Endothelial cell of umbilical vein (primary cell): ENCODE data around the gene STYK1. TPM values are rescaled to one million over a fixed set of nuclear protein-coding genes. Genes with fewer than 3 reads are reported as not detected.

Source experiments
- BruUV-seq: library from RNA; stranded (reverse); fragments of 400-500 nt; replicated peaks from 2 replicates; lab custom pipeline; 2021; lab: Mats Ljungman, UMichigan
- CTCF ChIA-PET: fragments of 300-600, 350-600 bp; sonication (Branson Sonifier 250); formaldehyde crosslinking; loops from one replicate; lab custom pipeline; 2021; ENCODE audit warnings: antibody characterized with exemption, inconsistent platforms; lab: Charles Lee
- POLR2A ChIA-PET: fragments of 300-600, 350-600 bp; sonication (Branson Sonifier 250); formaldehyde crosslinking; loops from one replicate; lab custom pipeline; 2021; ENCODE audit warnings: antibody characterized with exemption, inconsistent platforms; lab: Charles Lee
- DNase-seq: peaks from one replicate; pipeline ENCODE4 v3.0.0-alpha.2; 2011; ENCODE audit warnings: low read depth, low spot score
- FAIRE-seq: peaks from 2 replicates; lab custom pipeline; 2011; peaks lifted over from hg19 to GRCh38; lab: Jason Lieb, UNC
- H2AFZ ChIP-seq: 2 replicates; pipeline ENCODE4 v1.6.0; 2012; ENCODE audit warnings: low read depth, low read length, control low read depth, inconsistent platforms
- H3K27ac ChIP-seq: 2 replicates; pipeline ENCODE4 v1.5.1; 2011; ENCODE audit warnings: low read depth, mild to moderate bottlenecking, control low read depth, low read length, moderate library complexity; ENCODE audit not compliant: insufficient read depth
- H3K27me3 ChIP-seq, 2 experiments: 2 replicates each; pipeline versions ENCODE4 v1.6.0 to v1.6.1; 2011; ENCODE audit warnings: low read length in 2 of 2, mixed read lengths in 1 of 2; ENCODE audit not compliant: control insufficient read depth in 2 of 2, insufficient read depth in 2 of 2
- H3K36me3 ChIP-seq, 2 experiments: 2 replicates in 1 of 2; 3 replicates in 1 of 2; pipeline ENCODE4 v1.5.1; 2011; ENCODE audit warnings: low read length in 2 of 2, mild to moderate bottlenecking in 1 of 2, moderate library complexity in 1 of 2; ENCODE audit not compliant: control insufficient read depth in 2 of 2, insufficient read depth in 2 of 2; ENCODE audit errors: extremely low read depth in 1 of 2
- H3K4me1 ChIP-seq: 3 replicates; pipeline ENCODE4 v1.5.1; 2011; ENCODE audit warnings: mild to moderate bottlenecking, low read length; ENCODE audit not compliant: control insufficient read depth, insufficient read depth; ENCODE audit errors: extremely low read depth
- H3K4me2 ChIP-seq: 2 replicates; pipeline ENCODE4 v1.6.1; 2011; ENCODE audit warnings: low read length, control low read depth, mixed read lengths; ENCODE audit not compliant: insufficient read depth
- H3K4me3 ChIP-seq, 3 experiments: fragments of 200-600 bp in 1 of 3; sonication (generic), shearing (Covaris generic) in 1 of 3; replicated peaks in 1 of 3; 2 replicates each; pipeline ENCODE4 v1.5.1; 2011 to 2016; ENCODE audit warnings: control low read depth in 3 of 3, low read length in 3 of 3, mild to moderate bottlenecking in 2 of 3, inconsistent platforms in 1 of 3, low read depth in 1 of 3, moderate library complexity in 1 of 3; ENCODE audit not compliant: insufficient read depth in 1 of 3
- H3K79me2 ChIP-seq: 2 replicates; pipeline ENCODE4 v1.6.0; 2012; ENCODE audit warnings: low read length, inconsistent platforms; ENCODE audit not compliant: control insufficient read depth, insufficient read depth
- H3K9ac ChIP-seq: replicated peaks from 2 replicates; pipeline ENCODE3; 2011; ENCODE audit warnings: low read length, control low read depth; ENCODE audit not compliant: insufficient read depth; ENCODE audit errors: extremely low read depth
- H3K9me1 ChIP-seq: replicated peaks from 3 replicates; pipeline ENCODE4 v1.6.0; 2011; ENCODE audit warnings: mild to moderate bottlenecking, low read length; ENCODE audit not compliant: control insufficient read depth, insufficient read depth; ENCODE audit errors: extremely low read depth
- H3K9me3 ChIP-seq: replicated peaks from 2 replicates; pipeline ENCODE4 v1.5.1; 2012; ENCODE audit warnings: low read length, inconsistent platforms; ENCODE audit not compliant: control insufficient read depth, insufficient read depth
- H4K20me1 ChIP-seq: replicated peaks from 2 replicates; pipeline ENCODE3; 2011; ENCODE audit warnings: mild to moderate bottlenecking, low read length; ENCODE audit not compliant: control insufficient read depth, insufficient read depth; ENCODE audit errors: extremely low read depth
- CTCF ChIP-seq, 2 donors: IDR thresholded peaks; 1 replicate in 1 of 2; 2 replicates in 1 of 2; pipeline ENCODE4 v1.5.1; 2011; ENCODE audit warnings: low read length in 2 of 2, mild to moderate bottlenecking in 2 of 2, moderate library complexity in 2 of 2, control low read depth in 1 of 2, inconsistent platforms in 1 of 2, low read depth in 1 of 2; ENCODE audit not compliant: insufficient read depth in 1 of 2; ENCODE audit errors: extremely low read depth in 1 of 2
- FOS ChIP-seq: IDR thresholded peaks from 2 replicates; pipeline ENCODE4 v1.6.1; 2011; ENCODE audit warnings: mild to moderate bottlenecking, low read length, moderate library complexity, borderline replicate concordance; ENCODE audit not compliant: insufficient read depth
- GATA2 ChIP-seq: IDR thresholded peaks from 2 replicates; pipeline ENCODE4 v1.7.0; 2011; ENCODE audit warnings: low read depth, mild to moderate bottlenecking, moderate library complexity, mixed read lengths, low read length; ENCODE audit not compliant: insufficient read length, insufficient read depth
- JUN ChIP-seq: IDR thresholded peaks from 2 replicates; pipeline ENCODE4 v1.6.1; 2011; ENCODE audit warnings: borderline replicate concordance, low read depth; ENCODE audit not compliant: insufficient read length, insufficient read depth
- MYC ChIP-seq: IDR thresholded peaks from one replicate; pipeline ENCODE4 v1.6.1; 2011; ENCODE audit warnings: mild to moderate bottlenecking, low read depth, low read length
- POLR2A ChIP-seq: IDR thresholded peaks from 2 replicates; pipeline ENCODE4 v1.6.1; 2012; ENCODE audit warnings: low read depth, mild to moderate bottlenecking, control low read depth, low read length
- POLR2AphosphoS5 ChIP-seq: IDR thresholded peaks from 2 replicates; pipeline ENCODE4 v1.6.1; 2012; ENCODE audit warnings: low read depth, mild to moderate bottlenecking, control low read depth, low read length, moderate library complexity; ENCODE audit not compliant: insufficient read depth
- dilution Hi-C: fragments of 300-500 bp; cut with MboI; formaldehyde crosslinking; loops from one replicate; pipeline ENCODE4 v1.15.0; 2019; ENCODE audit warnings: low sequenced_read_pairs; ENCODE audit not compliant: extremely low pct_ligation_motif_present
- intact Hi-C: fragments of 100-400 bp; cut with micrococcal nuclease; formaldehyde crosslinking; loops from one replicate; pipeline ENCODE4 v1.10.0; 2022
- polyA plus RNA-seq, 4 experiments: library from polyadenylated mRNA; depleted of rRNA in 3 of 4; stranded (reverse) in 3 of 4; unstranded in 1 of 4; fragments of >200 nt; gene quantifications; 2 replicates each; pipeline versions ENCODE4 v1.2.1 to v1.2.3, GENCODE V29; 2011 to 2012; ENCODE audit warnings: missing spikeins in 1 of 4
- total RNA-seq: library from RNA; stranded (reverse); gene quantifications from 2 replicates; pipeline ENCODE4 v1.2.3, GENCODE V29; 2021

The STYK1 gene
- total and polyA plus RNA-seq, 2 donors (not counting 3 experiments of a cell fraction or from before 2014, with no cell fraction given) = 7.7 to 15.2 TPM

GRCh38 chr12:10620078-10620779 is 53.6 kb downstream of the STYK1 start:
- Histone ChIP-seq H2AFZ (no peak overlapping the region), H3K9ac (no peak overlapping the region), H3K4me2 (no peak overlapping the region), H4K20me1 (no peaks in the 10 kb centered on the region), H3K4me3 (no peak overlapping the region), H3K36me3 (peaks cover 6 to 17% of the 10 kb centered on the region in 2 experiments), H3K27ac (no peak overlapping the region), H3K79me2 (no peaks in the 10 kb centered on the region), H3K4me1 (peaks cover 17% of the 10 kb centered on the region), H3K9me3 (no peaks in the 10 kb centered on the region), H3K9me1 (no peaks in the 10 kb centered on the region), H3K27me3 (no peaks in the 10 kb centered on the region)
- no peak for TF ChIP-seq GATA2
- intact Hi-C loops = no loop called here
- DNase-seq (no peak), FAIRE-seq (no peak)
- POLR2A ChIA-PET = no interaction called here
- dilution Hi-C loops = no loop called here
- no TSS peak for BruUV-seq
- CTCF ChIA-PET = no interaction called here

- Histone ChIP-seq H3K9ac (peak overlapping the region; percentile 17), H3K9me1 (no peaks in the 10 kb centered on the region), H3K27me3 (no peaks in the 10 kb centered on the region), H3K27ac (peak overlapping the region; percentile 62), H3K36me3 (peaks cover 6 to 17% of the 10 kb centered on the region in 2 experiments), H2AFZ (no peak overlapping the region), H4K20me1 (no peaks in the 10 kb centered on the region), H3K4me3 (no peak overlapping the region), H3K4me2 (no peak overlapping the region), H3K9me3 (no peaks in the 10 kb centered on the region), H3K4me1 (peaks cover 12% of the 10 kb centered on the region), H3K79me2 (no peaks in the 10 kb centered on the region)
- CTCF ChIA-PET = interaction anchor here (0.9 to 1.2 kb wide), 3 partner anchors 13 to 132 kb away, joined by 3 to 4 read pairs (median 4); no protein-coding TSS in a partner anchor
- no TSS peak for BruUV-seq
- TF ChIP-seq JUN (peak; percentile 21), CTCF (IDR thresholded peaks at IDR 0.05; ENCODE audit: extremely low read depth in 1 of 2, insufficient read depth in 1 of 2, low read depth in 1 of 2, low read length in 2 of 2) (no peak), POLR2AphosphoS5 (peak; percentile 34), MYC (no peak), FOS (peak; percentile 63), GATA2 (no peak), POLR2A (no peak)
- intact Hi-C loops (no loop called here), dilution Hi-C loops (no loop called here)
- FAIRE-seq (no peak), DNase-seq (peak; percentile 34)
- POLR2A ChIA-PET = no interaction called here
Measured at GRCh38 chr12:10618338-10618987, 55.4 kb downstream of the STYK1 start.
